ENCODE results near the gene VCAM1. TPM values are rescaled to one million over a fixed set of nuclear protein-coding genes. Genes with fewer than 3 reads are reported as not detected.

VCAM1 gene
- total RNA-seq, 6 experiments from 2014 or later, result not detected

DNA sequence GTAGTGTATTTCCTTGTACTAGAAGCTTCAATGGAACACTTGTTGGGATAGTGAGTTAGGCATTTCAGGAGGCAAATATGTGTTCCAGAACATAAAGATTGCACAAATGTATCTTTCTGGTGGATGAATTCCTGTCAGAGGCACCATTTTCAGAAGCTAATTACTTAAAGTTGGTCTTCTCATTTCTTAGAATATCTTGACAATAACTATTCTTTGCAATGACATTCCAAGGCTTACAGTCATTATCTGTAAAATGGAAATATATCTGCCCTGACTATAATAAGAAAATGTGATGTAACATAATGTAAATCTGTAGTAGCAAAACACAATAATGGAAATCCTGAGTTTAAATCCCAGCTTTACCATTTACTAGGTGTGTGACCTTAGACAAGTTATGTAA lies 2.7 kb downstream of the VCAM1 start:
- Mint-ChIP-seq H3K4me3 (peak overlapping the region; percentile 79), H3K4me1 (ENCODE audit: low read depth) (peaks cover 19% of the 10 kb centered on the region), H3K36me3 (ENCODE audit: low read depth) (no peaks in the 10 kb centered on the region), H3K9me3 (no peaks in the 10 kb centered on the region), H3K27ac (no peak overlapping the region), H3K27me3 (ENCODE audit: insufficient read depth) (peaks cover 6% of the 10 kb centered on the region)
- no peak for DNase-seq
- TF ChIP-seq, protein P1, sequence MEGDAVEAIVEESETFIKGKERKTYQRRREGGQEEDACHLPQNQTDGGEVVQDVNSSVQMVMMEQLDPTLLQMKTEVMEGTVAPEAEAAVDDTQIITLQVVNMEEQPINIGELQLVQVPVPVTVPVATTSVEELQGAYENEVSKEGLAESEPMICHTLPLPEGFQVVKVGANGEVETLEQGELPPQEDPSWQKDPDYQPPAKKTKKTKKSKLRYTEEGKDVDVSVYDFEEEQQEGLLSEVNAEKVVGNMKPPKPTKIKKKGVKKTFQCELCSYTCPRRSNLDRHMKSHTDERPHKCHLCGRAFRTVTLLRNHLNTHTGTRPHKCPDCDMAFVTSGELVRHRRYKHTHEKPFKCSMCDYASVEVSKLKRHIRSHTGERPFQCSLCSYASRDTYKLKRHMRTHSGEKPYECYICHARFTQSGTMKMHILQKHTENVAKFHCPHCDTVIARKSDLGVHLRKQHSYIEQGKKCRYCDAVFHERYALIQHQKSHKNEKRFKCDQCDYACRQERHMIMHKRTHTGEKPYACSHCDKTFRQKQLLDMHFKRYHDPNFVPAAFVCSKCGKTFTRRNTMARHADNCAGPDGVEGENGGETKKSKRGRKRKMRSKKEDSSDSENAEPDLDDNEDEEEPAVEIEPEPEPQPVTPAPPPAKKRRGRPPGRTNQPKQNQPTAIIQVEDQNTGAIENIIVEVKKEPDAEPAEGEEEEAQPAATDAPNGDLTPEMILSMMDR (IDR thresholded peaks at IDR 0.05), result no peak

DNA sequence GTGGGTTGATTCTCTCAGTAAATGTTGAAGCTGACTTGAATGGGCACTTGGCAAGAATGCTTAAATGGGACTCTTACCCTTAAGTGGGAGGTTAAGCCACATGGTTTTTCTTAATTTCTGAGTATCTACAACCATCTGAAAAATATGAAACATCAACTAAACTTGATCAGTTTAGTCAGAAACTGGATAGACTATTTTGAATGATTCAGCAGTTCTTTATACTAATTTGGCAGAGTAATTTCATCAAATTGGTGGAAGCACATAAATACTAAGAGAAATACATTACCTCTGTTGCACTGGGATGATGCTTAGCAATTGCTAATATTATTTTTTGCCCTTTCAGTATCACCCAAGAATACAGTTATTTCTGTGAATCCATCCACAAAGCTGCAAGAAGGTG lies 4.7 kb downstream of the VCAM1 start:
- Mint-ChIP-seq H3K9me3 (no peaks in the 10 kb centered on the region), H3K27me3 (ENCODE audit: insufficient read depth) (peaks cover 9% of the 10 kb centered on the region), H3K36me3 (ENCODE audit: low read depth) (no peaks in the 10 kb centered on the region), H3K4me1 (ENCODE audit: low read depth) (peaks cover 19% of the 10 kb centered on the region), H3K27ac (no peak overlapping the region), H3K4me3 (no peak overlapping the region)
- no peak for DNase-seq
- TF ChIP-seq, protein P1 (IDR thresholded peaks at IDR 0.05), result no peak

DNA sequence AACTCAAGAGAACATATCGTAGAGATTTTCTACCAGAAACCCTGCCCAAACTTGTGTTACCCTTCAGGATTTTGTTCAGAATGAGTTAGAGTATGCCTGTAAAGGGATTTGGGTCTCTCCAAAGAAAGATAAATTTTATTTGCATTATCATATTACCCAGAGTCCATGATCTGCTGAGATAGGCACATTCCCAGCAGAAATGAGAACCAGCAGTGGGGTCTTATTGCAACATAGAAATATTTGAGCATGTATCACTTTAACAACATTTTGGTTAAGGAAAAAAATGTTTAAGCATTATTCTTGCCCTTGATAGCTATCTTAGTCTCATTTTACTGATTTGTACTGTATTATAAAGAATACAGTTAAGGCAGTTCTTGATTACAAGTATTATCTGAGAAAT lies 10.6 kb downstream of the VCAM1 start:
- H3K4me1 Mint-ChIP-seq (ENCODE audit: low read depth), result peaks cover 10% of the 10 kb centered on the region; the same call in 1 of the 2 replicates
- DNase-seq, result no peak
- H3K27me3 Mint-ChIP-seq (ENCODE audit: insufficient read depth), result peaks cover 11% of the 10 kb centered on the region
- H3K36me3 Mint-ChIP-seq (ENCODE audit: low read depth), result no peaks in the 10 kb centered on the region
- TF ChIP-seq, protein P1 (IDR thresholded peaks at IDR 0.05), result no peak
- H3K4me3 Mint-ChIP-seq, result no peak overlapping the region
- H3K9me3 Mint-ChIP-seq, result no peaks in the 10 kb centered on the region
- no peak overlapping the region for H3K27ac Mint-ChIP-seq

DNA sequence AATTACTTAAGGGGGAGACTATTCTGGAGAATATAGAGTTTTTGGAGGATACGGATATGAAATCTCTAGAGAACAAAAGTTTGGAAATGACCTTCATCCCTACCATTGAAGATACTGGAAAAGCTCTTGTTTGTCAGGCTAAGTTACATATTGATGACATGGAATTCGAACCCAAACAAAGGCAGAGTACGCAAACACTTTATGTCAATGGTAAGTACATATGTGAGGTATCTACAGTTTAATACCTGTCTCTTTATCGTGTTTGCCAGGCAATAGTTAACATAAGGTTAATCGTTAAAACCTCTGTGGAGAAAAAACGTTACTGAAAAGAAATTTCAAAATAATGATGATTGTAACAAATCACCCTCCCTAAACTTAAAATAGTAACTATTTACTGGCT lies 11.8 kb downstream of the VCAM1 start:
- H3K36me3 Mint-ChIP-seq (ENCODE audit: low read depth), result no peaks in the 10 kb centered on the region
- TF ChIP-seq, protein P1 (IDR thresholded peaks at IDR 0.05), result no peak
- no peaks in the 10 kb centered on the region for H3K9me3 Mint-ChIP-seq
- H3K4me3 Mint-ChIP-seq, result no peak overlapping the region
- peaks cover 10% of the 10 kb centered on the region for H3K27me3 Mint-ChIP-seq (ENCODE audit: insufficient read depth)
- no peak for DNase-seq
- peaks cover 11% of the 10 kb centered on the region; the same call in 1 of the 2 replicates for H3K4me1 Mint-ChIP-seq (ENCODE audit: low read depth)
- H3K27ac Mint-ChIP-seq, result no peak overlapping the region

DNA sequence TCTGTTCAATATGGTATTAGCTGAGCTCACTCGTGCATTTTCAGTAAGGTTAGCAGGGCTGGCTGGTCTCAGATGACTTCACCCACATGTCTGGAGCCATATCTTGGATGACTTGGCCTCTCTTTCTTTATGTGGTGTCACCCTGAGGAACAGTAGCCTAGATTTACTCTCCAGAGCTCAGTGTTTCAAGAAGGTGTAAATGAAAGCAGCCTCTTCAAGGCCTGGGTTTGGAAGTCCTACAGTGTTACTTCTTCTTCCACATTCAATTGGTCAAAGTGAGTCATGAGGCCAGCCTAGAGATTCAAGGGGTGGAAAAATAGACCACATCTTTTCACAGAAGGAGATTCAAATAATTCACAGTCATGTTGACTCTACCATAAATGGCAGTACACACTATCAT lies 12.2 kb downstream of the VCAM1 start:
- DNase-seq, result no peak
- Mint-ChIP-seq H3K4me3 (no peak overlapping the region), H3K27ac (no peak overlapping the region), H3K27me3 (ENCODE audit: insufficient read depth) (peaks cover 8% of the 10 kb centered on the region), H3K36me3 (ENCODE audit: low read depth) (no peaks in the 10 kb centered on the region), H3K9me3 (no peaks in the 10 kb centered on the region), H3K4me1 (ENCODE audit: low read depth) (peaks cover 14% of the 10 kb centered on the region; the same call in 1 of the 2 replicates)
- TF ChIP-seq, protein P1 (IDR thresholded peaks at IDR 0.05), result no peak

DNA sequence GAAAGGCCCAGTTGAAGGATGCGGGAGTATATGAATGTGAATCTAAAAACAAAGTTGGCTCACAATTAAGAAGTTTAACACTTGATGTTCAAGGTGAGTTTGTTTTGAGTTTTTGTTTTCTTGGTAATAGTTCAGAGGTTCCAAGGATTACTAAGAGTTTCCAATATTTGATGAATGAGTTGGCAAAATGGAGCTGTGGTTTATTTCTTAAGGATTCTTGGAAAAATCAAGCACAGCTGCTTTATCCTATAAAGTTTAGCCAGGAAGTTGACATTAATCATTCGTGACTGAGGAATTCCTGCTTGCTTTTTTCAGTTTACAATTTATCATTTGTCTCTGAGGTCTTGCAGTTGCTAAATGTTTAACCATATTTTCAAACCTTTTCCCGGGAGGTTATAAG lies 15.1 kb downstream of the VCAM1 start:
- H3K36me3 Mint-ChIP-seq (ENCODE audit: low read depth), result no peaks in the 10 kb centered on the region
- TF ChIP-seq, protein P1 (IDR thresholded peaks at IDR 0.05), result no peak
- DNase-seq, result peak; percentile 49
- H3K4me3 Mint-ChIP-seq, result no peak overlapping the region
- peaks cover 7% of the 10 kb centered on the region for H3K27me3 Mint-ChIP-seq (ENCODE audit: insufficient read depth)
- H3K4me1 Mint-ChIP-seq (ENCODE audit: low read depth), result peaks cover 18% of the 10 kb centered on the region; the same call in 1 of the 2 replicates
- H3K27ac Mint-ChIP-seq, result no peak overlapping the region
- H3K9me3 Mint-ChIP-seq, result no peaks in the 10 kb centered on the region
